ENCODE measurements around the gene PLA2G5. TPM values are rescaled to one million over a fixed set of nuclear protein-coding genes. Genes with fewer than 3 reads are reported as not detected.
"Not testable (repeated sequence)": the region's sequence is repeated elsewhere in the genome, so short reads cannot be mapped to it uniquely, and the experiment has no call there.

The PLA2G5 gene
- total RNA-seq = 100 to 1,000 TPM in 3 of 7 donors, 10 to 100 TPM in 4; 19.3 to 141 (median 67.4) TPM
- polyA plus RNA-seq = 100 to 1,000 TPM in 1 of 2 donors, 10 to 100 TPM in 1; 29.7 to 100 TPM
- long read RNA-seq, donor 1, transcript PLA2G5-207 (8 exons, 1,092 nt) = major isoform, 16 of 211 reads
- long read RNA-seq, donor 1, partial matches to known transcripts = 8 of 211 reads
- long read RNA-seq, donor 1, other reads (novel, unspliced or antisense) = 183 of 211 reads
- long read RNA-seq, donor 2 = 0 reads
- long read RNA-seq, donor 3, transcript PLA2G5-207 (8 exons, 1,092 nt) = major isoform, 7 of 166 reads
- long read RNA-seq, donor 3, partial matches to known transcripts = 9 of 166 reads
- long read RNA-seq, donor 3, other reads (novel, unspliced or antisense) = 147 of 166 reads

- TF ChIP-seq EP300 (IDR thresholded peaks at IDR 0.05) = no peak
- no peak for TF ChIP-seq POLR2A (IDR thresholded peaks at IDR 0.05)
- no peak for TF ChIP-seq CTCF (IDR thresholded peaks at IDR 0.05)
- Histone ChIP-seq H3K4me1 (ENCODE audit: insufficient read depth) (peaks cover 4% of the 10 kb centered on the region), H3K27ac (peak within 1 kb of the TSS in 1 of 2 donors; percentile 1), H3K27me3 (no peaks in the 10 kb centered on the region), H3K9me3 (no peaks in the 10 kb centered on the region), H3K36me3 (no peaks in the 10 kb centered on the region), H3K4me3 (peak within 1 kb of the TSS; percentile 6)
- DNase-seq = peak; percentile 64 to 86 (median 75)
- WGBS, 3 donors = 5 to 17% (median 6%) methylated on average over 7 of the region's 7 CpGs
- intact Hi-C loops (cut with DNase I) = no loop called here
Observed at GRCh38 chr1:20069874-20070273, at the start of gene PLA2G5. TSS of gene PLA2G5 (plus strand) at chr1:20070194. CDS start at chr1:20084831, 14,637 bp downstream.

DNA sequence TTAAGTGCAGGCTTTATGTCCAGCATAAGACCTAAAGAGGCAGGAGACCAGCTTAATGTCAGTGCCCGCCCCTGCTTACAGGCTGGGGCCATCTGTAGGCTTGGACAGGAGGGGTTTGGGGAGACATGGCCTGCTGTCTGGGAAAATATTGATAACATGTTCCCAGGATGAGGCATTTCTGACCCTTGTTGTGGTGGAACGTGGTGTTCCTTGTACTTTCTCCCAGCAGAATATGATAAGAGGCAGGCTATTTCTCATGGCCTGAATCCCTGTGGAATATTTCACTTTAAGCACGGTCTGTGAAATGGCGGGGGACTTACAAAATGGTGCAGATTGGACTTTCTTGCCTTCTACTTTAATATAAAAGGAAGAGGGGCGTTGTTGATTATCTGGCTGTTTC, 41.9 kb upstream of the PLA2G5 start:
- Histone ChIP-seq H3K27ac (peak overlapping the region; percentile 18 to 72), H3K9me3 (no peaks in the 10 kb centered on the region), H3K4me1 (ENCODE audit: insufficient read depth) (peaks cover 8% of the 10 kb centered on the region), H3K4me3 (peak overlapping the region; percentile 40), H3K27me3 (no peaks in the 10 kb centered on the region), H3K36me3 (no peaks in the 10 kb centered on the region)
- 18 to 27% (median 22%) methylated on average over 5 of the region's 5 CpGs for WGBS, 3 donors
- DNase-seq = peak in 4 of 5 donors; percentile 34 to 72 (median 58)
- TF ChIP-seq EP300 (IDR thresholded peaks at IDR 0.05) (peak; percentile 71), CTCF (IDR thresholded peaks at IDR 0.05) (no peak), POLR2A (IDR thresholded peaks at IDR 0.05) (peak; percentile 29)
- intact Hi-C loops (cut with DNase I) = no loop called here

GRCh38 chr1:20028726-20029125, 41.3 kb upstream of the PLA2G5 start:
- Histone ChIP-seq H3K4me3 (peak overlapping the region; percentile 40), H3K27ac (peak overlapping the region; percentile 18 to 72), H3K36me3 (no peaks in the 10 kb centered on the region), H3K4me1 (ENCODE audit: insufficient read depth) (peaks cover 10% of the 10 kb centered on the region), H3K9me3 (no peaks in the 10 kb centered on the region), H3K27me3 (no peaks in the 10 kb centered on the region)
- intact Hi-C loops (cut with DNase I) = no loop called here
- DNase-seq = peak in 2 of 5 donors; percentile 19 to 53
- TF ChIP-seq CTCF (IDR thresholded peaks at IDR 0.05) (no peak), POLR2A (IDR thresholded peaks at IDR 0.05) (no peak), EP300 (IDR thresholded peaks at IDR 0.05) (no peak)
- WGBS, 3 donors = 26 to 40% (median 29%) methylated on average over 5 of the region's 5 CpGs

DNA sequence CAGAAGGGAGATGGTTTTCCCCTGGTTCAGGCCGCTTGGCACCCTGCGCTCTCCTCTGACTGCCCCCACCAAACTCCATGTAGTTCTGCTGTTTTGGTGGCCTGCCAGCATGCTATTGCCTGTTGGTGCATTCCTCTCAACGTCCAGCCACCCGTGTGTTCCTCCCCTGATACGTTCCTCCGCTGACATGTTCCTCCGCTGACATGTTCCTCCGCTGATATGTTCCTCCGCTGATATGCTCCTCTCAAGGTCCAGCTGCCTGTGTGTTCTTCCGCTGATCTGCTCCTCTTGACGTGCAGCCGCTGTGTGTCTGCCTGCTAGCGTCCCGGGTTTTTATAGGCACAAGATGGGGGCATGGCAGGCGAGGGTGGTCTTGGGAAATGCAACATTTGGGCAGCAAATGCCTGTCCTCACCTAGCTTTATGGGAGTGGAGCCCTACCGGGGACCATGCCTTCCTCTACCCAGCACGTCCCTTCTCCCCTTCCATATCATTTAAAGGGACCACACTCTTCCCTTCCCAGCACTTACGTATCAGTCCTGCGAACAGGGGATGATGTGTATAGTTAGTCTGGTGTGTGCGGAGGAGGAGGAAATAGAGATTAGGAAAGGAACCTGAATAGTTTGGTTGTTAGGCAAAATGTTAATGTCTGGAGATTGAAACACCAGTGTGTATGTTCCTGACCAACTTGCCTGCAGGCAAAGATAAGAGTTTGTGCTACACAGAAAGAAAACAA, 40.6 kb upstream of the PLA2G5 start:
- Histone ChIP-seq H3K27ac (peak overlapping the region; percentile 18 to 72), H3K9me3 (no peaks in the 10 kb centered on the region), H3K27me3 (no peaks in the 10 kb centered on the region), H3K4me3 (peak overlapping the region; percentile 40), H3K36me3 (no peaks in the 10 kb centered on the region), H3K4me1 (ENCODE audit: insufficient read depth) (peaks cover 11% of the 10 kb centered on the region)
- 46 to 62% (median 49%) methylated on average over 20 of the region's 20 CpGs for WGBS, 3 donors
- TF ChIP-seq POLR2A (IDR thresholded peaks at IDR 0.05) (peak; percentile 50), EP300 (IDR thresholded peaks at IDR 0.05) (no peak)
- intact Hi-C loops (cut with DNase I) = no loop called here
- peak; percentile 48 to 82 (median 68) for DNase-seq

DNA sequence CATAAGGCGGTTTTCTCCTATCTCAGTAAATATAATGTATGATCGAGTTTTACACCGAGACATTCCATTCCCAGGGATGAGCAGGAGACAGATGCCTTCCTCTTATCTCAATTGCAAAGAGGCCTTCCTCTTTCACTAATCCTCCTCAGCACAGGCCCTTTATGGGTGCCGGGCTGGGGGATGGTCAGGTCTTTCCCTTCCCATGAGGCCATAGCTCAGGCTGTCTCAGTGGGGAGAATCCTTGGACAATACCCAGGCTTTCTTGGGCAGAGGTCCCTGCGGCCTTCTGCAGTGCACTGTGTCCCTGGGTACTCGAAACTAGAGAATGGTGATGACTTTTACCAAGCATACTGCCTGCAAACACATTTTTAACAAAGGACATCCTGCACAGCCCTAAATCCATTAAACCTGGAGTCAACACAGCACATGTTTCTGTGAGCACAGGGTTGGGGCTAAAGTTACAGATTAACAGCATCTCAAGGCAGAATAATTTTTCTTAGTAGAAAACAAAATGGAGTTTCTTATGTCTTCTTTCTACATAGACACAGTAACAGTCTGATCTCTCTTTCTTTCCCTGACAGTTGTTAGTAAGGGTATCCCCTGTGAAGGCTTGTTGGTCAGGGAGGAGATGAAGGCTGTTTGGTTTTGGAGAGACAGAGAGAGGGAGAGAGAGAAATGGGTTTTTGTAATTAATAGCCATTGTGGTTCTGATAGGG, 39.4 kb upstream of the PLA2G5 start:
- DNase-seq = peak in 2 of 5 donors; percentile 28 to 58
- Histone ChIP-seq H3K27ac (peak overlapping the region; percentile 9 to 72), H3K4me3 (peak overlapping the region; percentile 40), H3K4me1 (ENCODE audit: insufficient read depth) (peaks cover 14% of the 10 kb centered on the region)
- intact Hi-C loops (cut with DNase I) = loop anchor here in 1 of 4 donors (10.0 kb wide), 1 partner anchor 56 kb away; the partner anchor contains the start of gene PLA2G2A
- 61 to 71% (median 63%) methylated on average over 6 of the region's 6 CpGs for WGBS, 3 donors
- H3K9me3 ChIP-seq, H3K36me3 ChIP-seq, H3K27me3 ChIP-seq: not testable (repeated sequence)
